GM12878 (cell line): ENCODE measurements around the gene MMP14. TPM values are rescaled to one million over a fixed set of nuclear protein-coding genes. Genes with fewer than 3 reads are reported as not detected.

Experiments used
- ATAC-seq: fragments of 200-7000 bp; cut with Tn5 transposase; 3 replicates; pipeline ENCODE4 v1.9.1; 2020; ENCODE audit warnings: mild to moderate bottlenecking, moderate library complexity
- BruUV-seq: library from RNA; stranded (reverse); fragments of 400-500 nt; replicated peaks from 2 replicates; lab custom pipeline; 2021; lab: Mats Ljungman, UMichigan
- CTCF ChIA-PET: fragments of 300-600 bp; sonication (Branson Sonifier 250); formaldehyde crosslinking; extraction: SDS; loops from one replicate; lab custom pipeline; 2021; ENCODE audit warnings: inconsistent platforms; lab: Yijun Ruan, JAX
- POLR2A ChIA-PET: fragments of 350-600 bp; formaldehyde crosslinking; extraction: SDS; loops from one replicate; lab custom pipeline; 2021; ENCODE audit warnings: inconsistent platforms; lab: Charles Lee
- RAD21 ChIA-PET: fragments of 300-600 bp; sonication (Branson Sonifier 250); formaldehyde crosslinking; loops from one replicate; lab custom pipeline; 2023; ENCODE audit warnings: antibody characterized with exemption; ENCODE audit not compliant: unreplicated experiment; lab: Charles Lee
- SMC1A ChIA-PET: fragments of 300-600 bp; sonication (Branson Sonifier 250); formaldehyde crosslinking; loops from one replicate; lab custom pipeline; 2023; ENCODE audit not compliant: unreplicated experiment, uncharacterized antibody; lab: Charles Lee
- DNase-seq: peaks from one replicate; pipeline ENCODE4 v3.0.0-alpha.2; 2011; ENCODE audit warnings: low read depth, low spot score
- FAIRE-seq: peaks from 3 replicates; lab custom pipeline; 2011; peaks lifted over from hg19 to GRCh38; lab: Jason Lieb, UNC
- H2AFZ ChIP-seq: 2 replicates; pipeline ENCODE4 v1.6.0; 2011; ENCODE audit warnings: low read depth, low read length, control low read depth; ENCODE audit not compliant: control insufficient read depth
- H3K27ac ChIP-seq: 2 replicates; pipeline ENCODE4 v1.5.1; 2011; ENCODE audit warnings: control low read depth; ENCODE audit not compliant: control insufficient read depth, insufficient read depth
- H3K27me3 ChIP-seq, 2 experiments: replicated peaks in 1 of 2; 2 replicates each; pipeline versions ENCODE4 v1.6.0 to v1.6.1; 2011; ENCODE audit warnings: low read length in 1 of 2; ENCODE audit not compliant: control insufficient read depth in 2 of 2, insufficient read depth in 2 of 2
- H3K36me3 ChIP-seq, 2 experiments: 2 replicates each; pipeline ENCODE4 v1.5.1; 2011; ENCODE audit warnings: low read length in 1 of 2; ENCODE audit not compliant: control insufficient read depth in 2 of 2, insufficient read depth in 2 of 2
- H3K4me1 ChIP-seq: 2 replicates; pipeline ENCODE4 v1.6.1; 2011; ENCODE audit warnings: mild to moderate bottlenecking, low read length, moderate library complexity, mixed read lengths; ENCODE audit not compliant: control insufficient read depth, insufficient read depth
- H3K4me2 ChIP-seq: 2 replicates; pipeline ENCODE4 v1.6.0; 2011; ENCODE audit warnings: control low read depth; ENCODE audit not compliant: control insufficient read depth, insufficient read depth
- H3K4me3 ChIP-seq: fragments of 200-600 bp; sonication (generic); 2 replicates; pipeline ENCODE4 v1.5.1; 2016
- H3K79me2 ChIP-seq: 2 replicates; pipeline ENCODE4 v1.6.0; 2011; ENCODE audit warnings: low read length; ENCODE audit not compliant: control insufficient read depth, insufficient read depth
- H3K9ac ChIP-seq: 2 replicates; pipeline ENCODE4 v1.8.0; 2011; ENCODE audit warnings: low read length, control low read depth, mixed read lengths; ENCODE audit not compliant: control insufficient read depth, insufficient read depth
- H3K9me3 ChIP-seq: replicated peaks from 3 replicates; pipeline ENCODE4 v1.5.1; 2011; ENCODE audit warnings: mild to moderate bottlenecking, low read length; ENCODE audit not compliant: control insufficient read depth, insufficient read depth
- H4K20me1 ChIP-seq: 2 replicates; pipeline ENCODE4 v1.6.0; 2011; ENCODE audit not compliant: control insufficient read depth, insufficient read depth
- BACH1 ChIP-seq: fragments of 450-650 bp; IDR thresholded peaks from 2 replicates; pipeline ENCODE4 v1.6.1; 2017; ENCODE audit warnings: mild to moderate bottlenecking, borderline replicate concordance
- CBFB ChIP-seq: IDR thresholded peaks from 2 replicates; pipeline ENCODE4 v1.6.1; 2016; ENCODE audit warnings: antibody characterized with exemption, low read depth
- CTCF ChIP-seq, 3 experiments: IDR thresholded peaks in 2 of 3; conservative IDR thresholded peaks in 1 of 3; 2 replicates each; pipeline ENCODE4 v1.5.1; 2011; ENCODE audit warnings: low read depth in 3 of 3, low read length in 3 of 3, mild to moderate bottlenecking in 3 of 3, control low read depth in 2 of 3, moderate library complexity in 2 of 3, inconsistent platforms in 1 of 3, mixed read lengths in 1 of 3; ENCODE audit not compliant: control insufficient read depth in 2 of 3, insufficient read depth in 1 of 3; ENCODE audit errors: extremely low read depth in 1 of 3
- MLLT1 ChIP-seq: fragments of 450-650 bp; IDR thresholded peaks from 2 replicates; pipeline ENCODE4 v1.6.1; 2016; ENCODE audit warnings: mild to moderate bottlenecking
- MYB ChIP-seq: fragments of 150-350 bp; IDR thresholded peaks from 2 replicates; pipeline ENCODE4 v1.6.1; 2014; ENCODE audit warnings: mild to moderate bottlenecking, low read depth, low read length, borderline replicate concordance
- PAX8 ChIP-seq: fragments of 450-650 bp; IDR thresholded peaks from 2 replicates; pipeline ENCODE4 v1.6.1; 2017; ENCODE audit warnings: mild to moderate bottlenecking, moderate library complexity
- SMC3 ChIP-seq: IDR thresholded peaks from 2 replicates; pipeline ENCODE4 v1.6.1; 2011; ENCODE audit warnings: low read length, improper control_type of control experiment, borderline replicate concordance
- ZZZ3 ChIP-seq: IDR thresholded peaks from 2 replicates; pipeline ENCODE4 v1.6.1; 2011; ENCODE audit warnings: low read depth; ENCODE audit not compliant: control insufficient read depth, insufficient read length
- WGBS: methylation state at CpG from one replicate; pipeline ENCODE4 v1.1.6; 2016; ENCODE audit warnings: low lambda C conversion rate; ENCODE audit not compliant: insufficient replicate concordance, insufficient coverage; ENCODE audit errors: missing lambda C conversion rate; 5-methylcytosine and 5-hydroxymethylcytosine counted together
- in situ Hi-C: fragments of 300-500 bp; cut with MboI; formaldehyde crosslinking; loops from 9 replicates; pipeline ENCODE4 v1.14.3; 2018; ENCODE audit warnings: mixed read lengths
- intact Hi-C: fragments of 100-400 bp; cut with micrococcal nuclease; formaldehyde crosslinking; loops from one replicate; pipeline ENCODE4 v1.14.2; 2022; ENCODE audit not compliant: unreplicated experiment
- polyA plus RNA-seq, 11 experiments: library from polyadenylated mRNA; depleted of rRNA in 4 of 11; unstranded in 6 of 11; stranded (reverse) in 5 of 11; fragments of >200 nt; fragmentation: Nextera tagmentation in 4 of 11; fragmentation: Illumina TruSeq in 1 of 11; extraction: Ambion mirVana in 4 of 11; extraction: Trizol in 1 of 11; gene quantifications; 1 replicate in 1 of 11; 2 replicates in 10 of 11; pipeline versions ENCODE4 v1.2.1 to v1.2.3, GENCODE V29; 2011 to 2016; ENCODE audit warnings: inconsistent platforms in 2 of 11, missing spikeins in 2 of 11, low read depth in 1 of 11
- total RNA-seq, 4 experiments: library from RNA; depleted of rRNA in 3 of 4; stranded (reverse); fragments of >200 nt in 3 of 4; fragmentation: Illumina TruSeq in 1 of 4; extraction: Trizol in 1 of 4; gene quantifications; 2 replicates each; pipeline versions ENCODE4 v1.2.1 to v1.2.3, GENCODE V29; 2013 to 2021

Gene MMP14
- total and polyA plus RNA-seq, 10 of the 15 experiments (the other 5 are each of a cell fraction or from before 2014, with no cell fraction given) = 0.31 to 1.9 (median 0.70) TPM; not detected in 2

- H3K79me2 ChIP-seq = peaks cover 41% of the 10 kb centered on the region
- in situ Hi-C loops = no loop called here
- BruUV-seq = no TSS peak
- H3K4me1 ChIP-seq = peaks cover 49% of the 10 kb centered on the region
- H3K4me3 ChIP-seq = peak overlapping the region; percentile 58
- ChIA-PET SMC1A (interaction anchor here (0.9 to 20.3 kb wide), 12 partner anchors 2 to 52 kb away, joined by 3 to 395 read pairs (median 8); partner anchors contain the start of genes MRPL52 and SLC7A7), RAD21 (interaction anchor here (0.9 to 14.2 kb wide), 11 partner anchors 8 to 422 kb away, joined by 3 to 219 read pairs (median 5); partner anchors contain the start of genes MRPL52, OXA1L and SLC7A7), POLR2A (interaction anchor here (0.8 to 17.5 kb wide), 6 partner anchors 9 to 199 kb away, joined by 3 to 245 read pairs (median 4); partner anchors contain the start of genes OXA1L and RBM23), CTCF (interaction anchor here (0.7 to 5.8 kb wide), 17 partner anchors 9 to 243 kb away, joined by 3 to 36 read pairs (median 4); no protein-coding TSS in a partner anchor)
- TF ChIP-seq ZZZ3 = no peak
- no peak for TF ChIP-seq SMC3
- TF ChIP-seq BACH1 = no peak
- no peak for TF ChIP-seq MYB
- no peak for TF ChIP-seq PAX8
- peak; percentile 66 for TF ChIP-seq MLLT1
- no peak for TF ChIP-seq CBFB
- TF ChIP-seq CTCF (IDR thresholded peaks at IDR 0.05 in 2 of 3, conservative IDR thresholded peaks at IDR 0.05 in 1 of 3; ENCODE audit: control insufficient read depth in 2 of 3, extremely low read depth in 1 of 3, insufficient read depth in 1 of 3, low read depth in 3 of 3, low read length in 3 of 3) = no peak
- no peaks in the 10 kb centered on the region for H3K27me3 ChIP-seq
- no peak for FAIRE-seq
- peak overlapping the region; percentile 59; the same call in 1 of the 2 replicates for H3K4me2 ChIP-seq
- intact Hi-C loops = no loop called here
- peak overlapping the region; percentile 38 for H3K27ac ChIP-seq
- ATAC-seq = no peak
- H2AFZ ChIP-seq = no peak overlapping the region
- H3K9ac ChIP-seq = no peak overlapping the region
- peaks cover 0 to 2% of the 10 kb centered on the region in 2 experiments; a peak in 2 of 4 replicates for H3K36me3 ChIP-seq
- WGBS = 84% methylated on average over 13 of the region's 13 CpGs
- no peak for DNase-seq
- no peaks in the 10 kb centered on the region for H3K9me3 ChIP-seq
- H4K20me1 ChIP-seq = no peaks in the 10 kb centered on the region
These were observed 28.8 kb upstream of the MMP14 start for GRCh38 chr14:22807432-22808087.
